Measurements from ENCODE around the gene SMIM12. TPM values are rescaled to one million over a fixed set of nuclear protein-coding genes. Genes with fewer than 3 reads are reported as not detected.

SMIM12 gene
- total RNA-seq, 1 donor from 2014 or later = 66.2 TPM

DNA sequence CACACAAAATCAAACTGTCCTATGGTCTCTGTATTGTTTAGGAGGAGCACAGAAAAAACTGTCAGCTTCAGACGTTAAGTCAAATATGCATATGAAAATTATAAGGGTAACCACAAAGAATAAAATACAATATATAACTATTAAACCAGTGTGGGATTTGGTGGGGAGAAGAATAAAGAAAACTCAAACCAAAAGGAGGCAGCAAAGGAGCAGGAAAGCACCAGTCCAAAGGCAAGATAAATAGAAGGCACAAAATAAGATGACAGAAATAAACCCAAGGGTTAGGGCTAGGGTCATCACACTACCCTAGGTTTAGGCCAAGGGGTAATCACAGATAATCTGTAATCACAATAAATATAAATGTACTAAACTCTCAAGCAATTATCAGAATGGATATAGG lies 37.1 kb upstream of the SMIM12 start:
- H3K4me1 Mint-ChIP-seq (ENCODE audit: low read depth) = no peaks in the 10 kb centered on the region
- H3K27ac Mint-ChIP-seq = no peak overlapping the region
- no peaks in the 10 kb centered on the region for H3K36me3 Mint-ChIP-seq (ENCODE audit: low read depth)
- intact Hi-C loops (cut with micrococcal nuclease) = no loop called here
- no peak overlapping the region for H3K4me3 Mint-ChIP-seq
- no peak for DNase-seq (ENCODE audit: low spot score)
- H3K9me3 Mint-ChIP-seq = peaks cover 15% of the 10 kb centered on the region
- H3K27me3 Mint-ChIP-seq (ENCODE audit: insufficient read depth) = peaks cover 10% of the 10 kb centered on the region

DNA sequence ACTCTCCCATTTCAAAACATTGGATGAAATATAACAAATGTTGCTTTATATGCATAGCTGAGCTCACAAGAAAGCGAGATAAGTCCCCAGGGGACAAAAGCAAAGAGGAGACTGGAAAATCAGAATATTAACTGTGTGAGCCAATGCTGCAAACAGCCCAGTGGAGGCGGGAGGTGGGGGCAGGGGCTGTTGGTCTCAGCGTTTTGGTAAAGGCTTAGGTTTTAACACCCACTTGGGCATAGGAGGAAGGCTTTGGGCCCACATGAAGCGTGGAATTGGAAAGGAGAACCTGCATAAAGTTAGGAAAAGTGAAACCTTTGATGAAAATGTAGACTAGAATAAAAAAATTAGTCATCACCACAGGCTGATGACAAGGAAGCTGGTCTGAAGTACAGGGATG lies 30.2 kb upstream of the SMIM12 start:
- Mint-ChIP-seq H3K4me3 (no peak overlapping the region), H3K36me3 (ENCODE audit: low read depth) (no peaks in the 10 kb centered on the region), H3K27ac (no peak overlapping the region), H3K27me3 (ENCODE audit: insufficient read depth) (peaks cover 25% of the 10 kb centered on the region), H3K9me3 (peaks cover 18% of the 10 kb centered on the region), H3K4me1 (ENCODE audit: low read depth) (no peaks in the 10 kb centered on the region)
- intact Hi-C loops (cut with micrococcal nuclease) = no loop called here
- DNase-seq (ENCODE audit: low spot score) = no peak

DNA sequence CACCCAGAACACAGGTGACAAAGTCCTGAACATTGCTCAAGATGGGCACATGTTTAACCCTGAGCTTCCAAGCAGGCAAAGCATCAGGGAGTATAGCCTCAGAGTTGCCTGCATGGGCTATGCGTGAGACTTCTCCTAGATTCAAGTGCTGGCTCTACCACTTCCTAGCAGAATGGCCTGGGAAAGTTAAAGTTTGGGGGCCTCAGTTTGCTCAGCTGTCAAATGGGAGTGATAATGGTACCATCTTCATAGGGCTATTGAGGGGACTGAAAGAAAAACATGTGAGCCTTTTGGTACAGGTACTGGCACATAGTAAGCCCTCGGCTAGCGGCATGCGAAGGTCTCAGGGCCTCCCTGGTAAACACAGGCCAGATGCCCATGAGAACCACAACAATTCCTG lies 28.0 kb upstream of the SMIM12 start:
- H3K36me3 Mint-ChIP-seq (ENCODE audit: low read depth) = no peaks in the 10 kb centered on the region
- no peak for DNase-seq (ENCODE audit: low spot score)
- H3K4me3 Mint-ChIP-seq = no peak overlapping the region
- H3K27me3 Mint-ChIP-seq (ENCODE audit: insufficient read depth) = peaks cover 39% of the 10 kb centered on the region
- intact Hi-C loops (cut with micrococcal nuclease) = no loop called here
- no peak overlapping the region for H3K27ac Mint-ChIP-seq
- peaks cover 14% of the 10 kb centered on the region for H3K9me3 Mint-ChIP-seq
- H3K4me1 Mint-ChIP-seq (ENCODE audit: low read depth) = no peaks in the 10 kb centered on the region

DNA sequence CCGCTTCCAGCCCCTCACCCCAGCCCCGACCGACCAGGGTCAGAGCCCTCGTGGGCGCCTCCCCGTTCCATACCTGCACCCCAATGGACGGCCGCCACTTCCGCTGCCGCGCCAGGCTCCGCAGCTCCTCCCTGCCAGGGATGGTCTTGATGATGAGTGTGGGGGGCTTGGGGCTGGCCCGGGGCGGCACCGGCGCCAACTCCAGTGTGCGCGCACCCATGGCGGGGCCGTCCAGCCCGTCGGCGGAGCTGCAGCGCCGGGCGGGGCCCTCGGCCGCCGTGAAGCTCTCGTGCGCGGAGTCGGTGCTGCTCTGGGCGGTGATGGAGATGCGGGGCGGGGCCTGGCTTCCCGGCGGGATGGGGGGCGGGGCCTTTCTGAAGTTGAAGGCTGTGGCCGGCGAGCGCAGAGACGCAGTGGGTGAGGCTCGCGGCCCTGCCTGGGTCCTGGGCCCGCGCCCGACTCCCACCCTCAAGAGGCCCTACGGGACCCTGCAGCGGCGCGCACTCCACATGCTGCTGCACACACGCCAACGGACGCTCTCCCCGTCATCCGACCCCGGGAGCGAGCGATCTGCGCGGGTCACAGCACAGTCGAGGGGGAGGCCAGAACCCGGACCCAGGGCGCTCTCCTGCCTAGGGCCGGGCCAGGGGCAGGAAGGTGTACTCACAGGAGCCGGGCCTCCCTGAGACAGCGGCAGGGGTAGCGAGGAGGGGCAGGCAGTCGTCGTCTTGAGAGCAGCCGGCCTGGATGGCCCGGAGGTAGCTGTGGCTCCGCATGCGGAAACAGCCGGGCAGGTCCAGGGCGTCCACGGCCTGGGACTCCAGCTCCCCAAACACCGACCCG lies 26.1 kb upstream of the SMIM12 start:
- peak; percentile 41 for DNase-seq (ENCODE audit: low spot score)
- Mint-ChIP-seq H3K4me1 (ENCODE audit: low read depth) (no peaks in the 10 kb centered on the region), H3K27me3 (ENCODE audit: insufficient read depth) (peaks cover 40% of the 10 kb centered on the region), H3K36me3 (ENCODE audit: low read depth) (no peaks in the 10 kb centered on the region), H3K27ac (no peak overlapping the region), H3K9me3 (no peaks in the 10 kb centered on the region), H3K4me3 (peak overlapping the region; percentile 71)
- intact Hi-C loops (cut with micrococcal nuclease) = loop anchor here (2.0 kb wide), 1 partner anchor 27 kb away; the partner anchor contains the start of gene SMIM12

DNA sequence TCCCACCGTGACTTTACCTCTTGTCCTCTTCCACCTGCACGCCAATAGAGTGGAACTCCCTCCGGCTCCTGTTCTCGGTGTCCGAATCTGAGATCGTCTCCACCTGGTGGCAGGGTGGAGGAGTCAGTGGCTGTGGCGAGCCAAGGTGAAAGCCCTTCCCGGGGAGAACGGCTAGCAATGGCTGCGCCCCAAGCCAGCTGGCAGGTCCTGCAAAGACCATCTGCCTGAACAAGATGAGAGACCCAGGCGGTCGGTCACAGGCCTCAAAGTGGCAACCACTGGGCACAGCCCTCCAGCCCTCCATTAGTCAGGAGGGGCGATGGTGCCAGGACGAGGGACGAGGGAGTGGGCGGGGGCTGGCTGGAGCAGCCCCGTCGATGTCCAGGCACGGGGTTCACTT lies 25.4 kb upstream of the SMIM12 start:
- H3K4me1 Mint-ChIP-seq (ENCODE audit: low read depth) = no peaks in the 10 kb centered on the region
- H3K9me3 Mint-ChIP-seq = no peaks in the 10 kb centered on the region
- H3K36me3 Mint-ChIP-seq (ENCODE audit: low read depth) = no peaks in the 10 kb centered on the region
- H3K27ac Mint-ChIP-seq = no peak overlapping the region
- DNase-seq (ENCODE audit: low spot score) = no peak
- H3K27me3 Mint-ChIP-seq (ENCODE audit: insufficient read depth) = peaks cover 44% of the 10 kb centered on the region
- intact Hi-C loops (cut with micrococcal nuclease) = loop anchor here (2.0 kb wide), 1 partner anchor 26 kb away; the partner anchor contains the start of gene SMIM12
- H3K4me3 Mint-ChIP-seq = peak overlapping the region; percentile 71

DNA sequence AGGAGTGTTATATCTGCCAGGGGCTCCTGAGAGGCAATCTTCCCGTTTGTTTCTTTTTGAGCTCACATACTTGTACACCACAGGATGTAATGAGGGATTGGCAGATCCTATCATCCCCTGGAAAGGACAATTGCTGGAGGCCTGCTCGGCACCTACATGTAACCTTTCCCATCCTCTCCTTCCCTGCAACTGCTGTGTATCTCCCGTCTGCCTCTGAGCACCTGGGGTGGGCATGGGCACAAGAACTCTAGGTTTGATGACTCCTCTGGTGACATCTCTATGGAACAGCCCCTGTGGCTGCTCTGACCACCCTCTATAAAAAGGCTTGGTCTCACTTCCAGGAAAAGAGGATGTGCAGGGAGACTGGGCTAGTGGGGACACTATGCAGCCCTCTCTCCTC lies 25.0 kb upstream of the SMIM12 start:
- intact Hi-C loops (cut with micrococcal nuclease) = loop anchor here (2.0 kb wide), 1 partner anchor 26 kb away; the partner anchor contains the start of gene SMIM12
- no peaks in the 10 kb centered on the region for H3K9me3 Mint-ChIP-seq
- no peak for DNase-seq (ENCODE audit: low spot score)
- H3K4me3 Mint-ChIP-seq = peak overlapping the region; percentile 71
- H3K4me1 Mint-ChIP-seq (ENCODE audit: low read depth) = no peaks in the 10 kb centered on the region
- no peaks in the 10 kb centered on the region for H3K36me3 Mint-ChIP-seq (ENCODE audit: low read depth)
- no peak overlapping the region for H3K27ac Mint-ChIP-seq
- H3K27me3 Mint-ChIP-seq (ENCODE audit: insufficient read depth) = peaks cover 49% of the 10 kb centered on the region

DNA sequence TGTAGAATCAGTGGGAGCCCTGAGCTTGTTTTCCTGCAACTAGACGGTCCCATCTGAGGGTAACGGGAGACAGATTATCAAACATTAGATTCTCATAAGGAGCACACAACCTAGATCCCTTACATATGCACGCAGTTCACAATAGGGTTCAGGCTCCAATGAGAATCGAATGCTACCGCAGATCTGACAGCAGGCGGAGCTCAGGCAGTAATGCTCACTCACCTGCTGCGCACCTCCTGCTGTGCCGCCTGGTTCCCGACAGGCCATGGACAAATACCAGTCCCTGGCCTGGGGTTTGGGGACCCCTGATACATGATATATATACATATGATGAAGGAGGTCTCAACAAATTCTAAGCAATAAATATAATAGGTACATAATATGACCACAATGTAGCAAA lies 19.7 kb upstream of the SMIM12 start:
- Mint-ChIP-seq H3K36me3 (ENCODE audit: low read depth) (no peaks in the 10 kb centered on the region), H3K27me3 (ENCODE audit: insufficient read depth) (peaks cover 46% of the 10 kb centered on the region), H3K4me1 (ENCODE audit: low read depth) (no peaks in the 10 kb centered on the region), H3K4me3 (no peak overlapping the region), H3K9me3 (no peaks in the 10 kb centered on the region), H3K27ac (no peak overlapping the region)
- intact Hi-C loops (cut with micrococcal nuclease) = no loop called here
- DNase-seq (ENCODE audit: low spot score) = no peak

DNA sequence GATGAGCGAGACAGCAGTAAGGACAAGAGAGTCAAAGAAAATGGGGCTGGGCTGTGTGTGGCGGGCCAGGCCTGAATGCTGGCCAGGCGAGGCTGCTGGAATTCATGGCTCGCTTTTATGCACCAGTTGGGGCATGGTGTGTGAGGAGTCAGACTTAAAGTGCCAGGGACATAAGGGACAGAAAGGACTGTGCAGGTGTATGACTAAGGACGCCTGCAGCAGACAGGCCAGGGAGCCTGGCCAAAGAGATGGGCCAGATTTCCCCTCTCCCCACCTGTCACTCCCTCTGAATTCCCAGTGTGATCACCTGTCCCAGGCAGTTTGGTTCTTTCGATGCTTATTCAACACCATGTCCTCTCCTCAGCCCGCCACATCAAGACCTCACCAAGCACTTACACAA lies 16.9 kb upstream of the SMIM12 start:
- Mint-ChIP-seq H3K27me3 (ENCODE audit: insufficient read depth) (peaks cover 50% of the 10 kb centered on the region), H3K9me3 (no peaks in the 10 kb centered on the region)
- DNase-seq (ENCODE audit: low spot score) = no peak

DNA sequence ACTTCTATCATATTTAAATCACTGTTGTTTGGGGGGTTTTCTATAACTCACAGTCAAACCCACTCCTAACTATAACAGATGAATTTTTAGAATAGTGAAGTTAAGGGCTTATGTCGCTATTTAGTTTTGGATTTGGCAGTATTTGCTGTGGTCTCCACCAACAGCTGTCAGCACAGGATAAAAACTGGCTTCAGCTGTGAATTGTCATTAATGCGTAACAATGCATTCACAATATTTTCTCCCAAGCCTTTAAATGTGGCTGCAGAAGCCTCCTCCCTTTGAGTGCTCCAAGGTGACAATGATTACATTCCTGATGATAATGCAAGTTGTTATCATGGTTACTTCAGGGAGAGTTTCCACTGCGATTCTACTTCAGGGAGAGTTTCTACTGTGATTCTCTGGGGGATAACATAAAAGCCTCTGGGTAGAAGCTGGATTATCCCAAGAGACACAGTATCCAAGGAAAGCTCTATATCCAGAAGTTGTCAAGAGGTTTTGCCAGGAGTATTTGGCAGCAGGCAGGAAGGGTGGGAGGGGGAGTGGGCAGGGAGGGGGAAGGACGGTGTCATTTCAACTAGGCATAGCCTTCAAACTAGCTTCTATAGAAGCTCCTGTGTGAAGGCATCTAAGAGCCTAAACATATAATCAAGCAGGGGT lies 14.9 kb upstream of the SMIM12 start:
- H3K4me3 Mint-ChIP-seq = no peak overlapping the region
- no peak for DNase-seq (ENCODE audit: low spot score)
- no peaks in the 10 kb centered on the region for H3K4me1 Mint-ChIP-seq (ENCODE audit: low read depth)
- intact Hi-C loops (cut with micrococcal nuclease) = no loop called here
- H3K27ac Mint-ChIP-seq = no peak overlapping the region
- H3K36me3 Mint-ChIP-seq (ENCODE audit: low read depth) = no peaks in the 10 kb centered on the region
- no peaks in the 10 kb centered on the region for H3K9me3 Mint-ChIP-seq
- H3K27me3 Mint-ChIP-seq (ENCODE audit: insufficient read depth) = peaks cover 44% of the 10 kb centered on the region

More for the DNA sequence above, 16.9 kb upstream of the SMIM12 start:
- no peak overlapping the region for H3K4me3 Mint-ChIP-seq
- no peaks in the 10 kb centered on the region for H3K4me1 Mint-ChIP-seq (ENCODE audit: low read depth)
- no peaks in the 10 kb centered on the region for H3K36me3 Mint-ChIP-seq (ENCODE audit: low read depth)
- H3K27ac Mint-ChIP-seq = no peak overlapping the region
- intact Hi-C loops (cut with micrococcal nuclease) = no loop called here

DNA sequence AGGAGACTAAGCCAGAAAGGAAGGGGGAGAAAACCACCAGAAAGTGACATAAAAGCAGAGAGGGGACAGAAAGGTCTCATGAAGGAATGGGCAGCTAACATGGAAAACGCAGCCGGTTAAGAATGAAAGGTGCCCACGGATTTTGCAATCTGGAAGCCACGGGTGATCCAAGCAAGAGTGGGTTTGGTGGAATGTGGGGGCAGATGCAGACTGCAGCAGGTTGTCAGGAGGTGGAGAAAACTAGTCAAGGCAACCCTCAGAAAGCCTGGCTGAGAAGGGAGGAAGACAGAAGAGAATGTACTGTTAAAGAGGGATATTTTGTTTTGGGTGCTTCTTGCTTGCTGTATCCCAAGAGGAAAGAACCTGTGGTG lies 12.6 kb upstream of the SMIM12 start:
- Mint-ChIP-seq H3K9me3 (no peaks in the 10 kb centered on the region), H3K4me1 (ENCODE audit: low read depth) (peaks cover 8% of the 10 kb centered on the region), H3K4me3 (no peak overlapping the region), H3K27ac (no peak overlapping the region), H3K27me3 (ENCODE audit: insufficient read depth) (peaks cover 45% of the 10 kb centered on the region), H3K36me3 (ENCODE audit: low read depth) (no peaks in the 10 kb centered on the region)
- intact Hi-C loops (cut with micrococcal nuclease) = no loop called here
- no peak for DNase-seq (ENCODE audit: low spot score)

DNA sequence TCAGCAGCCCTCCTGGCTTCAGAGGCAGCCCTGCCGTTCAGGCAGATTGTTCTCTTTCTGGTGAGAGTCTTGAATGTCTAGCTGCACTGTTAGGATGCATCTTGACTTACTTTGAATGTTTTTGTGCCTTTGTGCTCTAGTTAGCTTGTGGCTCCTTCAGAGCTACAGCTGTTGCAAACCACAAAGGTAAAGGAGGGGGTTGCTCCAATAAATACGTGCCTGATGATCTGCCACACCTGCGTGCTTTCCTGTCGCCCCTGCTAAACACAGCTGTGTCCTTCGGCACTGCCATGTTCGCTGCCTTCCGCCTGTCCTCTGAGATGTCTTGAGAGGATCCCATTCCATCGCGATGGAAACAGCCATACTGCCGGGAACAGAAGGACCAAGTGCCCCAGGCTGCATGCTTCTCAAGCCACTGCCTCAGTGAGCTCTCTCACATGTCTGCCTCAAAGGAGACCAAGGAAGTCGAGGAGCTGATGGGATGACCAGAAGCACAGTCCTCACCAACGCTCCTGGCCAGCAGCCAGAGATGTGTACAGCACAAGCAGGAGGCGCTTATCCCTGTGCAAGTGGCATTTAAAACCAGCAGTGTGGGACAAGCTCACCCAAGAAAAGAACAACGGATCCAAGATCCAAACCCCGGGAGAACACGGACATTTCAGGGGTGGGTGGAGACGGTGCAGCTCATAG lies 12.0 kb upstream of the SMIM12 start:
- Mint-ChIP-seq H3K27me3 (ENCODE audit: insufficient read depth) (peaks cover 40% of the 10 kb centered on the region), H3K4me1 (ENCODE audit: low read depth) (peaks cover 8% of the 10 kb centered on the region), H3K27ac (no peak overlapping the region), H3K36me3 (ENCODE audit: low read depth) (no peaks in the 10 kb centered on the region), H3K4me3 (no peak overlapping the region), H3K9me3 (no peaks in the 10 kb centered on the region)
- intact Hi-C loops (cut with micrococcal nuclease) = no loop called here
- no peak for DNase-seq (ENCODE audit: low spot score)

DNA sequence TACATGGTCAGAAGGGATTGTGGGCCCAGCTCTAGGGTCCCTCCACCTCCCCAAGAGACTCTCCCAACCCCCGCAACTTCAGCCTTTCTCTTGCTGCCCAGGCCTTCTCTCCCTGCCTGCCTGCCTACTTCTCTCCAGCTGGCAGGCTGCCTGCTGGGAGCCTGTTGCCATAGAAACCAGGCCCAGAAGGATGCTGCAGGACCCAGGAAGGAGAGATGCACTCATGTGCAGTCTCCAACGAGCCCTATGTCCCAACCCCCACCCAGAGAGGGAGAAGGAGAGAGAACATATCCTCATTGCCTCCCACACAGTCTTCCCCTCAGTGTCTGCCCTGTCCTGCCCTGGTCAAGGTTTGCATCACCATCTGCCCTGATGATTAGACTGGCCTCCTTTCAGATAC lies 10.8 kb upstream of the SMIM12 start:
- intact Hi-C loops (cut with micrococcal nuclease) = no loop called here
- Mint-ChIP-seq H3K9me3 (no peaks in the 10 kb centered on the region), H3K4me3 (no peak overlapping the region), H3K4me1 (ENCODE audit: low read depth) (peaks cover 8% of the 10 kb centered on the region), H3K27me3 (ENCODE audit: insufficient read depth) (peaks cover 31% of the 10 kb centered on the region), H3K27ac (no peak overlapping the region), H3K36me3 (ENCODE audit: low read depth) (no peaks in the 10 kb centered on the region)
- no peak for DNase-seq (ENCODE audit: low spot score)

DNA sequence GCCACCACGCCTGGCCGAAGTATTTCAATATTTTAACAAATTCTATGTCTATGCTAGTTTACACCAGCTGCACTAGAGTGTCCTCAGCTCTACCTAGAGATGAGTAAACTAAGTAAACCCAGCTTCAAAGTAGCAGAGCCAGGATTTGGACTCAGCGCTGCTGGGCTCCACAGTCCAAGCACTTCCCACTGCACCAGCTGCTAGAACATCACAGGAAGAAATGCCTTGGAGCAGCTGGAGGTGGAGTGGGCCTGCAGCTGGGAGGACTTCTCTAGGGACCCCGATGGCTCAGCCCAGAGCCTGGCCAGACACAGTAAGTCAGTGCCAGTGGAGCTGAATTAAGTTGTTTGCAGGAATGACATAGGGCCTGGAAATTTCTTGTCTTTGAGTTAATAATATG lies 10.2 kb upstream of the SMIM12 start:
- H3K4me3 Mint-ChIP-seq = no peak overlapping the region
- H3K27me3 Mint-ChIP-seq (ENCODE audit: insufficient read depth) = peaks cover 29% of the 10 kb centered on the region
- no peak overlapping the region for H3K27ac Mint-ChIP-seq
- DNase-seq (ENCODE audit: low spot score) = no peak
- intact Hi-C loops (cut with micrococcal nuclease) = no loop called here
- H3K9me3 Mint-ChIP-seq = no peaks in the 10 kb centered on the region
- H3K36me3 Mint-ChIP-seq (ENCODE audit: low read depth) = peaks cover 2% of the 10 kb centered on the region
- peaks cover 11% of the 10 kb centered on the region for H3K4me1 Mint-ChIP-seq (ENCODE audit: low read depth)
